Stimulated activated CD4-positive, alpha-beta T cell treated with anti-CD3 and anti-CD28 coated beads, Interleukin-2, amount 100 ng/mL, for 48 hours (primary cell): ENCODE results near the gene GPC1.
"Not testable (repeated sequence)": the region's sequence is repeated elsewhere in the genome, so short reads cannot be mapped to it uniquely, and the experiment has no call there.

Experiments
- DNase-seq, 2 donors: peaks; one replicate each; pipeline ENCODE4 v3.0.0-alpha.2; 2020

GPC1 gene

DNA sequence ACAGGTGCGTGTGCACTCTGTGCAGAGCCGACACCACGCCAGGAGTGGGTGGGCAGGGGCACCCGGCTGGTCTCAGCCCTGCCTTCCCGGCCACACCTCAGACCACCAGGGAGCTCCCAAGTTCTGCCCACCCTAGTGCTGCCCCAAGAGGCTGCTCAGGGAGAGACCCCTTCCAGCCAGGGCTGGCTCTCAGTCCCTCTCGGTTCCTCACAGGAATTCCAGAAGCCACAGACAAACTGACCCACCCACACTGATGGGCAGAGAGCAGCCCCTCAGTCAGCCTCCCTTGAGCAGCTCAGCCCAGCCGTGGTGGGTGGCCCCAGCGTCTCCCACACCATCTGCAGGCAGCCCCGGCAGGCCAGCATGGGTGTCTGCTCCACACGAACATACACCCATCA, 33.8 kb downstream of the GPC1 start:
- no peak for DNase-seq

- no peak for DNase-seq
Measured at GRCh38 chr2:240469740-240470139, 34.3 kb downstream of the GPC1 start.

DNA sequence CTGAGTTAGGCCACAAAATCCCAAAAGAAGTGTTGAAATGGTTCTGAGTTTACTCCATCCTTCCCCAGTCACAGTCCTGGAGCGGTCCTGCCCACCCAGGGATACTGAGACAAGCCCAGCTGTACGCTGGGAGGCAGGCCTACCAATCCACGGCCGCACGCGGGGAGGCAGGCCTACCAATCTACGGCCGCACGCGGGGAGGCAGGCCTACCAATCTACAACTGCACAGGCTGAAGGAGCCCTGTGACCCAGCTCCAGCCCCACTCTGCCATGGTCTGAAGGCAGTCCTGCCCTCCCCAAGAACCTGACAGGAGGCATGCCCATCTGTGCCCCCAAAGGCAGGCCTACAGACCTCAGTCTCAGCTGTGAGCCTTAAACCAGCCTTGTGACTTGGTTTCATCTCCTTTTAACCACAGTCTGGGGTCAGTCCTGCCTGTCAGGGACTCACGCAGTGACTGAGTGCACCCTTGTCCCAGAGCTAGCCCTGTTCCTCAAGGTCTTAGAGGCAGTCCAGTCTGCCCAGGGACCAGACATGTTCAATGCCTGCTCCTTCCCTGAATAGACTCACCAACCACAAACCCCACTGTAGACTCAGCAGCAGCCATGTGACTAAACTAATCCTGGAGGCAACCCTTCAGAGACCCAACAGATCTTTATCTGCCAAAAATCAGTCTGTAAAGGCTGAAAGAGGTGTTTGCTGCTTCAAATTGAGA, 36.8 kb downstream of the GPC1 start:
- DNase-seq: no peak

- no peak for DNase-seq
Measured at GRCh38 chr2:240473211-240473610, 37.7 kb downstream of the GPC1 start.

- DNase-seq: no peak
Measured at GRCh38 chr2:240477916-240478315, 42.5 kb downstream of the GPC1 start.

DNA sequence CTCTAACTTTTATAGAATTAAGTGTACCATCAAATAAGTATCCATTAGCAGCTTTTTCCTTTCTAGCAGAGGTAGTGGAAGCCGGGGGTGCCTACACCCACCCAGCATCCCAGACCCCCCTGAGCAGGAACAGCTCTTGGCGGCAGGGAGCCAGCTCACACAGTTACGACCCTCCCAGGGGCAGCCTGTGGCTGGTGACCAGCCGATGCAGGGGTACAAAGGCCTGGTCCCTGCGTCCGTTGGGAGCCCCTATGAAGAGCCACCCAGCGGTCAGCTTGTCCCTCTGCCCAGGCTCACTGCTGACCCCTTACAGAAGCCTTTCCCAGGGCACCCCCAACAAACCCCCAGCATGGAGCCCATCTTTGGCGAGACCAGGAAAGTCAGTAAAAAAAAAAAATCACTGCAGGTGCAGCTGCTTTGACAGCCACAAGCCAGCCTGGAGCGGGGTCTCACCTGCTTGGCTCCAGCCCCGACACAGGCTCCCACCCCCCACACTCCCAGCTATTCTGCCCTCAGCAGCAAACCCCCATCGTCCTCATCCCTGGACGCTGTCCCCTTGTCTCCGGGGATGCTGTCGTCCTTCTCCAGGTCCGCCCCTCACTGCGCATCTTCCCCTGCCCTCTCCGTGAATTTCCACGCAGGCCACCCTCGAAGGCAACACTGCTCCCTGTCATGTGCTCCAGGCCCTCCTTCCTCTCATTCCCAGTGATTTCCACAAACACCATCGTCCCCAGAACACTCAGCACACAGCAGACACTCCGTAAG, 43.1 kb downstream of the GPC1 start:
- DNase-seq: no peak

DNA sequence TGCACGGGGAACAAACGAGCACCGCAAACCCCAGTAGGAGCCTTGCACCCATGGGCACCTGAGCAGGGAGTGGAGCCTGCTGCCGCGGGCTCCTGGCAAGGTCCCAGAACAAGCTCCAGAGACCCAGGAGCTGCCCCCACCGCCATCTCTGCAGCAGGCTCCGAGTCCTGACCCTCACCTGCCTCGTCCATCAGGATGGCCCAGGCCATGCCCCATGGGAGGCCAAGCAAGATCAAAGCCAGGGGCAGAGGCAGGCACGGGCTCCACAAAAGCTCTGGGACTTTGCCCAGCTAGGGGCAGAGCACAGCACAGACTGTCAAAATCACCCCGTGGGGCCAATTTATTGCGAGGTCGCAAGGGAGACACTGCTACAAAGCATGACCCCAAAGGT, 43.6 kb downstream of the GPC1 start:
- DNase-seq: no peak

DNA sequence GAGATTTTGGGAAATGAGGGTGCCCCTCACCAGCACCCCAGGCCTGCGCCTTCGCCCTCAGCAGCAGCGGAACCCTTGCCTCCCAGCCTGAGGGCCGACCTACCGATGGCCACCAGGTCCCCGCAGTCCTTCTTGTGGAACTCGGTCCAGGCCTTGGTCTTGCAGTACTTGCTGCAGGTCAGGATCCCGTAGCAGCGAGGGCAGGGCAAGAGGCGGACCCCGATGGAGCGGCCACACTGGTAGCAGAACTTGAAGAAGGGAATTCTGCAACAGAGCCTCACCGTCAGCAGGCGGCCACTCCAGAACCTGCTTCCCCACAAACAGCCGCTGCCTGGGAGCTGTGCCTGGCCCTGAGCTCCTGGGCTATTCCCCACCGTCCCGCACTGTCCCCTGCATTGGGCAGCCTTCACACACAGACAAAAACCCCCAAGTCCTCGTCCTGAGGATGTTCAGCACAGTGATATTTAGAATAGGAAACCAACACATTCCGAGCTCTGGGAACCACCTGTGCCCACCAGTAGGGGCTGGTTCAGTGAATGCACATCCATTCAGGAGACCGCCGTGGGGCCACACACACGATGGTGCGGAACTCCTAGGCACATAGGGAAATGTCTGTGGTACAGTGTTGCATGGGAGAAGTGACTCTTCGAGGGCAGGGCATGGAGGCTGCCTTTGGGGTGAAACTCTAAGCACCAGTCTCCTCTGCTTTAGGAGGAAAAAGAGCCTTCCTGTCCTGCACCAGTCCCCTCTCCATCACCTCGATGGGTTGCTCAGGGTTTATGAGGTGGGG, 45.6 kb downstream of the GPC1 start:
- DNase-seq: no peak

DNA sequence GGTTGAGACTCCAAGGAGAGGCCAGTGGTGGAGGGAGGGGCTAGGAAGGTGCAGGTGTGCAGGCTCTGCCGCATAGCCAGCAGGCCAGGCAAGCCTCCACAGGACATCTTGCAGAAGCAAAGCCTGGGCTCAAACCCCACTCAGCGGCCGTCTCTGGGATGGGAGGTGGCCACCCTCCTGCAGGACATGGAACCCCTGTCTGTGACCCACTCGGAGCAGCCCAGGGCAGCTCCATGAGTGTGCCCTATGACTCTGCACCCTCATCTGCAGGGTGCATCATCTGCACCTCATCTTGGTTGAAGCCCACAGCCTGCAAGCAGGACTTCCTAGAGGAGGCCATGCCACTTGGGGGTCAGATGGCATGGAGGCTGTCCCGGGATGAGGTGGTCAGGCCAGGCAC, 46.3 kb downstream of the GPC1 start:
- DNase-seq: no peak

- DNase-seq: no peak
Measured at GRCh38 chr2:240482141-240482540, 46.7 kb downstream of the GPC1 start.

DNA sequence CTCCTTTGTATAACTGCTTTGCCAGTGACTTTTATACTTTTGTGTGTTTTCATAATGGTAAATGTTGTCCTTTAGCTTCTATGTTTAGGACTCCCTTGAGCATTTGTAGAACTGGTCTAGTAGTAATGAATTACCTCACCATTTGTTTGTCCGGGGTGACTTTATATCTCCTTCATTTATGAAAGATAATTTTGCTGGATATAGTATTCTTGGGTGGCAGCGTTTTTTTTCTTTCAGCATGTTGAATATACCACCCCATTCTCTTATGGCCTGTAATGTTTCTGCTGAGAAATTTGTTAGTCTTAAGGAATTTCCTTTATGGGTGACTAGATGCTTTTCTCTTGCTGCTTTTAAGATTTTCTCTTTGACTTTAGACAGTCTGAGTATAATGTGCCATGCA, 56.0 kb downstream of the GPC1 start:
- no peak for DNase-seq

- no peak for DNase-seq
Measured at GRCh38 chr2:240494194-240494793, 58.8 kb downstream of the GPC1 start.

DNA sequence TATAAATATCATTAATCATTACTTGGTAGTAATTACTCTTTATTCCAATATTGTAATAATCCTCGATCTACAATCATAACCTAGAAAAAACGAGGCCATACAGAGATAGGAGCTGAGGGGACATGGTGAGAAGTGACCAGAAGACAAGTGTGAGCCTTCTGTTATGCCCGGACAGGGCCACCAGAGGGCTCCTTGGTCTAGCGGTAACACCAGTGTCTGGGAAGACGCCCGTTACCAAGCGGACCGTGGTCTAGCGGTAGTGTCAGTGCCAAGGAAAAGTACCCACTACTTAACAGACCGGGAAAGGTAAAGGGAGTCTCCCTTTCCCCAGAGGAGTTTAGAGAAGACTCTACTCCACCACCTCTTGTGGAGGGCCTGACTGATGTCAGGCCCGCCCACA, 59.5 kb downstream of the GPC1 start:
- not testable (repeated sequence) for DNase-seq

GRCh38 chr2:240497082-240497481, 61.6 kb downstream of the GPC1 start:
- not testable (repeated sequence) for DNase-seq

GRCh38 chr2:240498171-240498957, 62.9 kb downstream of the GPC1 start:
- DNase-seq: no peak

- DNase-seq: no peak
Measured at GRCh38 chr2:240498958-240499260, 63.4 kb downstream of the GPC1 start.

DNA sequence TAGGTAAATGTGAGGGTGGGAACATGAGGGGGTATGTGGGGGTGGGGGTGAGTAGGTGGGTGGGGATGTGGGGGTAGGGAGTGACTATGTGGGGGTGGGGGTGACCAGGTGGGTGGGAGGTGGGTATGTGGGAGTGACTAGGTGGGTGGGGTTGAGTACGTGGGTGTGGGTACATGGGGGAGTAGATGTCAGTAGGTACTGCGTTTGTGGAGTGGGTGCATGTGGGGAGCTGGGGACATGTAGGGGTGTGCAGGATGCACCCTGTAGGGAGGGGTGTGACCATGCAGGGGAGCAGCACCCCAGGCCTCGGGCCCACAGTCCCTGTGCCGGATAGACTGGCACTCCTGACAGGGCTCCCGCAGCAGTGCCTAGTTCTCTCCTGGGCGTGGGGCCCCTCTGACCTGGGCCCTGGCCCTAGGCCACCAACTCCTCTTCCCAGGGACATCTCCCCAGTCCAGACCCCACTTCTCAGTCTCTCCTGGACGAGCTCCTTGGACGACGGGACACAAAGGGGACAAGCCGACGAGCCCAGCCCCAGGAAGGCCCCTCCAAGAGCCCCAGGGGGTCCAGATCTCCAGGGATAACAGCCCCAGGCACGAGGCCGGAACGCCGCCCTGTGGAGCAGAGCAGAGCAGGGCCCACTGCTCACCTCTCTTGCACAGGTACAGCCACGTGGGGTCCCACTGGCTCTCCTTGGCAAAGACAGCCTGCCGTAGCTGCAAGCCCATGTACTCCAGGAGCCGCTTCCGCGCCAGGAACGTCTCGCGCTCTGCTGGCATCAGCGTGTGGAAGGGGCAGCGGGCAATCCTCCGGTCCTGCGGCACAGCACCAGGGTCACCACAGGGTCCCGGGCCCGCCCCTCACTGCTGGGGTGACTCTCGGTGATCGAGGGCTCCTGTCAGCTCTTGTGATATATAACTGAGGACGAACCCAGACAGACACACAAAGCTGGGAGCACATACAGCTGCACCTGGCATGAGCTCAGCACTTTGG, 64.1 kb downstream of the GPC1 start:
- DNase-seq: no peak

DNA sequence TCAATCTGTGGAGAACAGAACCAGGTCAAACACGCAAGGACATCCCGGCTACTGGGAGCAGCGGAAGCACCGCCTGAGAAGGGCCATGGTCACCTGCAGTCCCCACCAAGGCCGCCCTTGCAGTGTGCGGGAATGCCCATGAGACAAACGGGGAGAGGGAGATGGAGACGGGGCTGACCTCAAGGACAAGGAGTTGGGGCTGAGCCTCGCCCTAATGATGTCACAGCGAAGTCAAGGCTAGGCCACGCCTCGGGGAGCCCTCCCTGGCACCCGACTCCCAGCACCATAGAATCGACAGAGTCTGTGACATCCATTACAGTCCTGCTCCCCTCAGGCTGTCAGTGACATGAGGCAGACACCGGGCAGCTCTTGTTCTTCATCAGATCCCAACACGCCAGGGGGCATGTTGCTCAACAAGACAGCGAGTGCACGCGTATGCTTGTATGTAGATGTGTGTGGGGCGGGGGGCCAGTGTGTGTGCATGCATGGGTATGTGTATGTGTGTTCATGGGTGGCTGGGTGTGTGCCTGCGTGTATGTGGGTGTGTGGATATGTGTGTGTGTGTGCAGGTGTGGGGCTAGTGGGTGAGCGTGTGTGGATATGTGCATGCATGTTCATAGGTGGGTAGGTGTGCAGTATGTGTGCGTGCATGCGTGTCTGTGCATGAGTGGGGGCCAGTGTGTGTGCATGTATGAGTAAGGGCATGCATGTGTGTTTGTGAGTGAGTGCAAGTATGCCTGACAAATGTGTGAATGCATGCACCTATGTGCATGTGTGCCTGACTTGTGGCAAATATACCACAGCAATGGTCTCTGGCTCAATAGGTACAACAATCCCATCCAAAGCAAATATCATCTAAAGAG, 65.3 kb downstream of the GPC1 start:
- DNase-seq: no peak

- no peak for DNase-seq
Measured at GRCh38 chr2:240501531-240501991, 66.1 kb downstream of the GPC1 start.

GRCh38 chr2:240502059-240502429, 66.6 kb downstream of the GPC1 start:
- no peak for DNase-seq
